Coronary artery (tissue), 2 donors: ENCODE data around the gene LMAN1.

ENCODE experiments used
- DNase-seq: peaks from one replicate; pipeline ENCODE4 v3.0.0-alpha.2; 2017; ENCODE audit warnings: low spot score
- H3K27ac ChIP-seq, 2 donors: fragments of 200-600 bp; sonication (generic); one replicate each; pipeline ENCODE4 v1.5.1; 2016 to 2019
- H3K4me3 ChIP-seq: fragments of 200-600 bp; sonication (generic); 2 replicates; pipeline ENCODE4 v1.5.1; 2016; ENCODE audit warnings: mild to moderate bottlenecking, moderate library complexity
- CTCF ChIP-seq: fragments of 200-600 bp; sonication (generic); IDR thresholded peaks from one replicate; pipeline ENCODE4 v1.5.1; 2019; ENCODE audit warnings: antibody characterized with exemption

Gene LMAN1

GRCh38 chr18:59345556-59345955 lies 13.5 kb downstream of the LMAN1 start:
- TF ChIP-seq CTCF = no peak
- Histone ChIP-seq H3K27ac (no peak overlapping the region), H3K4me3 (no peak overlapping the region)
- DNase-seq = no peak

- TF ChIP-seq CTCF = no peak
- DNase-seq = no peak
- no peak overlapping the region for H3K4me3 ChIP-seq
- no peak overlapping the region for H3K27ac ChIP-seq
These were observed 14.1 kb downstream of the LMAN1 start for GRCh38 chr18:59344996-59345395.

GRCh38 chr18:59343926-59344325 lies 15.1 kb downstream of the LMAN1 start:
- Histone ChIP-seq H3K27ac (no peak overlapping the region), H3K4me3 (no peak overlapping the region)
- DNase-seq = no peak
- TF ChIP-seq CTCF = no peak

- TF ChIP-seq CTCF = no peak
- no peak for DNase-seq
- Histone ChIP-seq H3K27ac (no peak overlapping the region), H3K4me3 (no peak overlapping the region)
These were observed 18.2 kb downstream of the LMAN1 start for GRCh38 chr18:59340817-59341216.

- no peak overlapping the region for H3K4me3 ChIP-seq
- TF ChIP-seq CTCF = no peak
- no peak for DNase-seq
- no peak overlapping the region for H3K27ac ChIP-seq
These were observed 18.8 kb downstream of the LMAN1 start for GRCh38 chr18:59340312-59340711.

- TF ChIP-seq CTCF = no peak
- H3K4me3 ChIP-seq = no peak overlapping the region
- DNase-seq = no peak
- H3K27ac ChIP-seq = no peak overlapping the region
These were observed 26.1 kb downstream of the LMAN1 start for GRCh38 chr18:59332986-59333385.

GRCh38 chr18:59328683-59329082 lies 30.4 kb downstream of the LMAN1 start:
- Histone ChIP-seq H3K4me3 (no peak overlapping the region), H3K27ac (no peak overlapping the region)
- no peak for TF ChIP-seq CTCF
- no peak for DNase-seq
